ENCODE results near the gene FGGY.

The FGGY gene

DNA sequence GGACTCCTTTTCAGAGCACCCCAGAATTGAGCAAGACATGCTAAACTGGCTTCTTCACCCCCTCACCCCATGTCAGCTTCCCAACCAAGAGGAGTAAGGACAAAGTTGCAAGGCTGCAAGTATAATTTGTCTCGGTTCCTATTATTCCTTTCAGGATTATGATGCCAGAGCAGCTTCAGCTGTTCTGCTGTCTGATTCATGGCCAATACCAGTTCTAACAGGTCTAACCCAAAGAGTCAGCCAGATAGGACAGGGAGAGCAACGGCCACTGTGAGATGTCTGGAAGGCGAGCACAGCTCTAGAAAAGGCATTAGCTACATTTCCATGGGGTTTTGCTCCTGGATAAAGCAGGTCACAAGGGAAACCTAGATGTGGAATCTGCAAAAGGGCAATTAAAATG lies 464.5 kb downstream of the FGGY start:
- no peak for DNase-seq (ENCODE audit: low read depth, low spot score)

- DNase-seq (ENCODE audit: low read depth, low spot score): no peak
These were observed 466.5 kb downstream of the FGGY start for GRCh38 chr1:59763418-59763817.

GRCh38 chr1:59765011-59765730 lies 468.3 kb downstream of the FGGY start:
- DNase-seq (ENCODE audit: low read depth, low spot score): no peak

DNA sequence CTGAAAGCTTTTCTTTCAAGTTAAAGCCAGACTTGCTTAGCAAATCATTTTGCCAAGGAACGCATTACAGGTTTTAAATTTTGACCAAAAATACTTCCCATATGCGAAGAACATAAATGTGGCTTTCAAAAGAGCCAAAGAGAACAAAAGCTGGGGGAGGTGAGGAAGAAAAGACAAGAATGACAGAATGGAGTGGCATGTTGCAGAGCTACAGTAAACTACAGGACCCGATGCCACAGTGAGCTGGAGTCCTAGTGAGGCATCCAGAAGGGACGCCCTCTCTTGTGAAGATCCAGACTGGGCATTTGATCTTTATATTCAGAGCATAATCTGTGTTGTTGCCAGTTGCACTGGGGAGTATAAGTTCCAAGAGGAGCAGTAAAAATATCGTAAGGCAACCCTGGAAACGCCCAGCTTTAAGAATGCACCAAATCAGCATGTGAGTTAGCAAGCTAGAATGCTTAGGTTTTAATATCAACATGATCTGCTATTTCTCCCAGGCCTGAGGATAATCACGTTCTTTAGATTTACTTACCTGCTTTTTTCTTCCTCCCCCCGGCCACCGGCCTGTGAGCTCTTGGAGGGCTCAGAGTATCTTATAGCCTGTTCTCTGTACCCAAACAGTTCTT lies 469.4 kb downstream of the FGGY start:
- no peak for DNase-seq (ENCODE audit: low read depth, low spot score)

DNA sequence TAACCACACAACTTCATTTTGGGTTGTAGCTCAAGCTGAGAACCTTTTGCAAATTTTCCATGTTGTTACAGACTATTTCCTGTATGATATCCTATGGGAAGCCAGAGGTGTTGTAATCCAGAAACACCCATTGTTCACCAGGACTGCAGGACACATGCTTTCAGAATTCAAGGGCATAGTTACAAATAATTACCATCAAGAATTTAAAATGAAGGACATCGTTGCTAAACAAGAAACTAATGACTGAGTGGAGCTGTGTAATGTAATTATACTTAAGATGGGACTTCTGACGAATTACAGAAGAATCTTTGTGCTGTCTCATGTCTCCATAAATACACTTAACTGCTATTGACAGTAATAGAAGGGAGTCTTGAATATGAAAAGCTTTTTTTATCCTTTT lies 470.2 kb downstream of the FGGY start:
- no peak for DNase-seq (ENCODE audit: low read depth, low spot score)

- no peak for DNase-seq (ENCODE audit: low read depth, low spot score)
These were observed 472.2 kb downstream of the FGGY start for GRCh38 chr1:59768792-59769735.

DNA sequence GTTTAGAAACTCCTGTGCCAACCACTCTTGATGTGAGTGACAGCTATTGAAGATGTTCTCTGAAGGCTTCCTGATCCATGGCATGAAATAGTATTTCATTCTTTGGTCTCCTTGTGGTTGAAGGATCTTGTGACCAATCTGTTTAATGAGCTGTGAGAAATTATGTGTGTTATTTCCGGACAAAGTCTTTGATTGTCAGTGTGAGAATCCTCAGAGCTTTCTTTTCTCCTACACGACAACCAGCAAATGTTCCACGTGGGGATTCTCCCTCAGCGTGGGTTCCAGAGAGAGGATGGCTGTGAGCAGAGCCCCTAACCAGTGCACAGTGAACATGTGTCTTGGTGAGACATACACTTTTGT lies 472.8 kb downstream of the FGGY start:
- DNase-seq (ENCODE audit: low read depth, low spot score): no peak

- DNase-seq (ENCODE audit: low read depth, low spot score): no peak
These were observed 474.5 kb downstream of the FGGY start for GRCh38 chr1:59771361-59771760.

GRCh38 chr1:59775480-59775879 lies 478.6 kb downstream of the FGGY start:
- DNase-seq (ENCODE audit: low read depth, low spot score): no peak

GRCh38 chr1:59776960-59777852 lies 480.3 kb downstream of the FGGY start:
- no peak for DNase-seq (ENCODE audit: low read depth, low spot score)

GRCh38 chr1:59779949-59780348 lies 483.1 kb downstream of the FGGY start:
- DNase-seq (ENCODE audit: low read depth, low spot score): no peak

- no peak for DNase-seq (ENCODE audit: low read depth, low spot score)
These were observed 491.9 kb downstream of the FGGY start for GRCh38 chr1:59788825-59789224.

DNA sequence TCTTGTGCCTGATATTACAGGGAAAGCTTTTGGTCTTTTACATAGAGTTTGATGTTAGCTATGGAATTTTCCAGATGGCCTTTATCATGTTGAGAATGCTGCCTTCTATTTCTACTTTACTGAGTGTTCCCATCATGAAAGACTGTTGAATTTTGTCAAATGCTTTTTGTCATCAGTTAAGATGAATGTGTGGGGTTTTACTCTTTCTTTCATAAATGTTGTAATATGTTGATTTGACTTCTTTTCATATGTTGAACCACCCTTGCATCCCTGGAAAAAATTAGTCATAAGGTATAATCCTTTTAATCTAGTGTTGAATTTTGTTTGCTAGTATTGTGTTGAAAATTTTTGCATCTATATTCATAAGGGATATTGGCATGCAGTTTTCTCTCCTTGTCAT lies 501.7 kb downstream of the FGGY start:
- no peak for DNase-seq (ENCODE audit: low read depth, low spot score)

- DNase-seq (ENCODE audit: low read depth, low spot score): no peak
These were observed 506.7 kb downstream of the FGGY start for GRCh38 chr1:59803458-59804038.

- no peak for DNase-seq (ENCODE audit: low read depth, low spot score)
These were observed 507.4 kb downstream of the FGGY start for GRCh38 chr1:59804301-59804700.

GRCh38 chr1:59805554-59805953 lies 508.7 kb downstream of the FGGY start:
- no peak for DNase-seq (ENCODE audit: low read depth, low spot score)
